GM12878 (cell line): ENCODE measurements around the gene YBX1. TPM values are rescaled to one million over a fixed set of nuclear protein-coding genes. Genes with fewer than 3 reads are reported as not detected.

ENCODE experiments used
- BACH1 ChIP-seq: fragments of 450-650 bp; IDR thresholded peaks from 2 replicates; pipeline ENCODE4 v1.6.1; 2017; ENCODE audit warnings: mild to moderate bottlenecking, borderline replicate concordance
- BHLHE40 ChIP-seq, 2 experiments: fragments of 450-650 bp in 1 of 2; IDR thresholded peaks; 2 replicates each; pipeline ENCODE4 v1.6.1; 2011 to 2017; ENCODE audit warnings: low read depth in 2 of 2, borderline replicate concordance in 1 of 2, improper control_type of control experiment in 1 of 2, low read length in 1 of 2, mild to moderate bottlenecking in 1 of 2
- CBX5 ChIP-seq: sonication (generic); IDR thresholded peaks from 2 replicates; pipeline ENCODE4 v1.6.1; 2016; ENCODE audit warnings: low read depth, moderate library complexity, mild to moderate bottlenecking, inconsistent platforms
- EP300 ChIP-seq, 2 experiments: fragments of 150-350 bp in 1 of 2; IDR thresholded peaks; 2 replicates each; pipeline ENCODE4 v1.6.1; 2011 to 2012; ENCODE audit warnings: low read depth in 2 of 2, low read length in 2 of 2, borderline replicate concordance in 1 of 2, improper control_type of control experiment in 1 of 2, inconsistent platforms in 1 of 2; ENCODE audit not compliant: control insufficient read depth in 1 of 2
- ETV6 ChIP-seq, 2 experiments: fragments of 450-650 bp in 1 of 2; IDR thresholded peaks in 1 of 2; conservative IDR thresholded peaks in 1 of 2; 2 replicates each; pipeline ENCODE4 v1.6.1; 2014; ENCODE audit warnings: antibody characterized with exemption in 1 of 2, borderline replicate concordance in 1 of 2, low read depth in 1 of 2, mild to moderate bottlenecking in 1 of 2, moderate library complexity in 1 of 2
- IRF4 ChIP-seq: IDR thresholded peaks from 2 replicates; pipeline ENCODE4 v1.6.1; 2011; ENCODE audit warnings: low read depth, low read length
- LARP7 ChIP-seq: fragments of 450-650 bp; IDR thresholded peaks from 2 replicates; pipeline ENCODE4 v1.6.1; 2017; ENCODE audit warnings: mild to moderate bottlenecking
- MEF2A ChIP-seq: IDR thresholded peaks from 2 replicates; pipeline ENCODE4 v1.6.1; 2011; ENCODE audit warnings: low read depth, mild to moderate bottlenecking, low read length, moderate library complexity; ENCODE audit not compliant: insufficient read depth
- NBN ChIP-seq: fragments of 450-650 bp; IDR thresholded peaks from 2 replicates; pipeline ENCODE4 v1.6.1; 2016
- PAX5 ChIP-seq: IDR thresholded peaks from 2 replicates; pipeline ENCODE4 v1.6.1; 2011; ENCODE audit warnings: low read depth, low read length, borderline replicate concordance
- POLR2A ChIP-seq: IDR thresholded peaks from 2 replicates; pipeline ENCODE4 v1.6.1; 2011; ENCODE audit warnings: low read depth, mild to moderate bottlenecking, low read length
- POLR2AphosphoS2 ChIP-seq: IDR thresholded peaks from 2 replicates; pipeline ENCODE4 v1.6.1; 2011; ENCODE audit warnings: low read depth, mild to moderate bottlenecking, low read length, improper control_type of control experiment, moderate library complexity
- POLR2AphosphoS5 ChIP-seq: IDR thresholded peaks from 2 replicates; pipeline ENCODE4 v1.6.1; 2011; ENCODE audit warnings: mild to moderate bottlenecking, low read length, inconsistent platforms
- RELA ChIP-seq: fragments of 450-650 bp; IDR thresholded peaks from 2 replicates; pipeline ENCODE4 v1.8.0; 2014; ENCODE audit warnings: borderline replicate concordance; ENCODE audit not compliant: partially characterized antibody
- SIN3A ChIP-seq: IDR thresholded peaks from 2 replicates; pipeline ENCODE4 v1.6.1; 2012; ENCODE audit warnings: low read depth, low read length, improper control_type of control experiment
- SKIL ChIP-seq: fragments of 450-650 bp; IDR thresholded peaks from 2 replicates; pipeline ENCODE4 v1.6.1; 2017; ENCODE audit warnings: mild to moderate bottlenecking, low read depth, inconsistent platforms; ENCODE audit not compliant: poor library complexity, severe bottlenecking
- SMAD1 ChIP-seq: fragments of 450-650 bp; IDR thresholded peaks from 2 replicates; pipeline ENCODE4 v1.6.1; 2018; ENCODE audit warnings: mild to moderate bottlenecking, low read depth; ENCODE audit not compliant: partially characterized antibody
- SPI1 ChIP-seq: IDR thresholded peaks from 2 replicates; pipeline ENCODE4 v1.6.1; 2011; ENCODE audit warnings: low read depth, mild to moderate bottlenecking, low read length, moderate library complexity, borderline replicate concordance; ENCODE audit not compliant: insufficient read depth
- SUPT20H ChIP-seq: IDR thresholded peaks from 2 replicates; pipeline ENCODE4 v1.6.1; 2011; ENCODE audit warnings: low read depth, mild to moderate bottlenecking, low read length, moderate library complexity, borderline replicate concordance; ENCODE audit not compliant: control insufficient read depth
- TCF7 ChIP-seq: IDR thresholded peaks from 2 replicates; pipeline ENCODE4 v1.6.1; 2014; ENCODE audit warnings: antibody characterized with exemption, borderline replicate concordance
- WRNIP1 ChIP-seq: IDR thresholded peaks from 2 replicates; pipeline ENCODE4 v1.6.1; 2011; ENCODE audit warnings: low read depth, low read length, improper control_type of control experiment, borderline replicate concordance
- YY1 ChIP-seq: IDR thresholded peaks from 2 replicates; pipeline ENCODE4 v1.6.1; 2011; ENCODE audit warnings: low read depth, mild to moderate bottlenecking, low read length
- ZNF207 ChIP-seq: fragments of 450-650 bp; IDR thresholded peaks from 2 replicates; pipeline ENCODE4 v1.6.1; 2014; ENCODE audit warnings: antibody characterized with exemption, mild to moderate bottlenecking, borderline replicate concordance
- ZZZ3 ChIP-seq: IDR thresholded peaks from 2 replicates; pipeline ENCODE4 v1.6.1; 2011; ENCODE audit warnings: low read depth; ENCODE audit not compliant: control insufficient read depth, insufficient read length
- polyA plus RNA-seq, 11 experiments: library from polyadenylated mRNA; depleted of rRNA in 4 of 11; unstranded in 6 of 11; stranded (reverse) in 5 of 11; fragments of >200 nt; fragmentation: Nextera tagmentation in 4 of 11; fragmentation: Illumina TruSeq in 1 of 11; extraction: Ambion mirVana in 4 of 11; extraction: Trizol in 1 of 11; gene quantifications; 1 replicate in 1 of 11; 2 replicates in 10 of 11; pipeline versions ENCODE4 v1.2.1 to v1.2.3, GENCODE V29; 2011 to 2016; ENCODE audit warnings: inconsistent platforms in 2 of 11, missing spikeins in 2 of 11, low read depth in 1 of 11
- total RNA-seq, 4 experiments: library from RNA; depleted of rRNA in 3 of 4; stranded (reverse); fragments of >200 nt in 3 of 4; fragmentation: Illumina TruSeq in 1 of 4; extraction: Trizol in 1 of 4; gene quantifications; 2 replicates each; pipeline versions ENCODE4 v1.2.1 to v1.2.3, GENCODE V29; 2013 to 2021
- TF ChIP-seq, protein P1 (sequence below): IDR thresholded peaks from 2 replicates; pipeline ENCODE4 v1.6.1; 2012; ENCODE audit warnings: mild to moderate bottlenecking, low read depth, low read length

Gene YBX1
- total and polyA plus RNA-seq, 10 of the 15 experiments (the other 5 are each of a cell fraction or from before 2014, with no cell fraction given) = 355 to 1,353 (median 858) TPM

DNA sequence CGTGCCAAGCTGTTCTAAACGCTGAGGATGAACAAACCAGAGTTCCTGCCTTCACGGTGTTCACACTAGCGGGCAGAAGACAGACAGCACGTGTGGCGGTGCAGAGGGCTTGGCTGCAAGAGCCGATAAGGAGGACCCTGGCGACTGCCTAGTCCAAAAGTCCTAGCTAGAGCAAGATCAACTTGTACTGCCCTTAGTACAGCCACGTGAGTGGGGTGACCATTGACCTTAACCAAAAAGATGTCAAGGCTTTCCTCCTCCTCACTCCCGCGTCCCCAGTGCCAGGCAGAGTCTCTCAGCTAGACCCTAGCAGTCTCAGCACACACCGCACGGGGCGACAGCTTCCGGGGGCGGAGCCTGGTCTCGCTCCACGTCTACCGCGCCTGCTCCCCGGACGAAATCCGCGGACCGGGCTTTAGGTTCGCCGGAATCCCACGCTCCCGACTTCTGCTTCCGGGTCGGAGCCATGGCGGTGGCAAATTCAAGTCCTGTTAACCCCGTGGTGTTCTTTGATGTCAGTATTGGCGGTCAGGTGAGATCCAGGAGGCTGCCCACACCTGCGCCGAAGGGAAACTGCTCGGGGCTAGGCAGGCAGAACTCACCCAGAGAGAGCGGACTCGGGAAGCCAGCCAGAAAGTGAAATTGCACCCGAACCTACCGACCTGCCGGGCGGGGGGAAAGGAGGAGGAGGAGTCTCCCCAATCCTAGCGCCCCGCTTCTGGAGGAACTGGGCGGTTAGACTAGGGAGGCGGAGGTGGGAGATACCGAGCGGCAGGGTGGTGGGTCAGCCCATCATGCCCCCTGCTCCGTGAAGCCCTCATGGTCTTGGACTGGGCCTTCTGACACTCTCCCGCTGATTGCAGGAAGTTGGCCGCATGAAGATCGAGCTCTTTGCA is 24.0 kb upstream of the YBX1 start, which contains the start of gene PPIH (continued):
- TF ChIP-seq TCF7 (peak; percentile 96), YY1 (peak; percentile 93), BACH1 (peak; percentile 60; the same call in 1 of the 2 replicates), NBN (peak; percentile 81), SUPT20H (no peak), PAX5 (peak; percentile 78), EP300 (IDR thresholded peaks at IDR 0.05; ENCODE audit: borderline replicate concordance in 1 of 2, control insufficient read depth in 1 of 2, low read depth in 2 of 2, low read length in 2 of 2) (0 out of 4 replicates have a peak, but pooled peaks of 1 of the 2 experiments have one; percentile 20), CBX5 (no peak), MEF2A (no peak), POLR2AphosphoS5 (peak; percentile 86), WRNIP1 (no peak), ZZZ3 (no peak), BHLHE40 (IDR thresholded peaks at IDR 0.05; ENCODE audit: borderline replicate concordance in 1 of 2, low read depth in 2 of 2, low read length in 1 of 2) (peak; percentile 85 to 94; a peak in 3 of 4 replicates), ZNF207 (peak; percentile 97), SMAD1 (no peak), ETV6 (conservative IDR thresholded peaks at IDR 0.05 in 1 of 2, IDR thresholded peaks at IDR 0.05 in 1 of 2; ENCODE audit: borderline replicate concordance in 1 of 2, low read depth in 1 of 2) (no peak), SKIL (peak; percentile 51), IRF4 (peak; percentile 62; the same call in 1 of the 2 replicates), POLR2AphosphoS2 (peak; percentile 68), LARP7 (peak; percentile 54), SIN3A (peak; percentile 98), SPI1 (no peak), POLR2A (peak; percentile 91), RELA (peak; percentile 69)
- TF ChIP-seq, protein P1, sequence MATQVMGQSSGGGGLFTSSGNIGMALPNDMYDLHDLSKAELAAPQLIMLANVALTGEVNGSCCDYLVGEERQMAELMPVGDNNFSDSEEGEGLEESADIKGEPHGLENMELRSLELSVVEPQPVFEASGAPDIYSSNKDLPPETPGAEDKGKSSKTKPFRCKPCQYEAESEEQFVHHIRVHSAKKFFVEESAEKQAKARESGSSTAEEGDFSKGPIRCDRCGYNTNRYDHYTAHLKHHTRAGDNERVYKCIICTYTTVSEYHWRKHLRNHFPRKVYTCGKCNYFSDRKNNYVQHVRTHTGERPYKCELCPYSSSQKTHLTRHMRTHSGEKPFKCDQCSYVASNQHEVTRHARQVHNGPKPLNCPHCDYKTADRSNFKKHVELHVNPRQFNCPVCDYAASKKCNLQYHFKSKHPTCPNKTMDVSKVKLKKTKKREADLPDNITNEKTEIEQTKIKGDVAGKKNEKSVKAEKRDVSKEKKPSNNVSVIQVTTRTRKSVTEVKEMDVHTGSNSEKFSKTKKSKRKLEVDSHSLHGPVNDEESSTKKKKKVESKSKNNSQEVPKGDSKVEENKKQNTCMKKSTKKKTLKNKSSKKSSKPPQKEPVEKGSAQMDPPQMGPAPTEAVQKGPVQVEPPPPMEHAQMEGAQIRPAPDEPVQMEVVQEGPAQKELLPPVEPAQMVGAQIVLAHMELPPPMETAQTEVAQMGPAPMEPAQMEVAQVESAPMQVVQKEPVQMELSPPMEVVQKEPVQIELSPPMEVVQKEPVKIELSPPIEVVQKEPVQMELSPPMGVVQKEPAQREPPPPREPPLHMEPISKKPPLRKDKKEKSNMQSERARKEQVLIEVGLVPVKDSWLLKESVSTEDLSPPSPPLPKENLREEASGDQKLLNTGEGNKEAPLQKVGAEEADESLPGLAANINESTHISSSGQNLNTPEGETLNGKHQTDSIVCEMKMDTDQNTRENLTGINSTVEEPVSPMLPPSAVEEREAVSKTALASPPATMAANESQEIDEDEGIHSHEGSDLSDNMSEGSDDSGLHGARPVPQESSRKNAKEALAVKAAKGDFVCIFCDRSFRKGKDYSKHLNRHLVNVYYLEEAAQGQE = no peak
